HG03095 (cell line): Measurements from ENCODE around the gene CAPN12.

ENCODE experiments used
- ATAC-seq: cut with Tn5 transposase; IDR thresholded peaks from one replicate; pipeline ENCODE4 v1.9.1; 2021; ENCODE audit warnings: moderate library complexity; ENCODE audit not compliant: unreplicated experiment

Gene CAPN12

GRCh38 chr19:38712161-38712748 is 32.0 kb downstream of the CAPN12 start:
- ATAC-seq: no peak

DNA sequence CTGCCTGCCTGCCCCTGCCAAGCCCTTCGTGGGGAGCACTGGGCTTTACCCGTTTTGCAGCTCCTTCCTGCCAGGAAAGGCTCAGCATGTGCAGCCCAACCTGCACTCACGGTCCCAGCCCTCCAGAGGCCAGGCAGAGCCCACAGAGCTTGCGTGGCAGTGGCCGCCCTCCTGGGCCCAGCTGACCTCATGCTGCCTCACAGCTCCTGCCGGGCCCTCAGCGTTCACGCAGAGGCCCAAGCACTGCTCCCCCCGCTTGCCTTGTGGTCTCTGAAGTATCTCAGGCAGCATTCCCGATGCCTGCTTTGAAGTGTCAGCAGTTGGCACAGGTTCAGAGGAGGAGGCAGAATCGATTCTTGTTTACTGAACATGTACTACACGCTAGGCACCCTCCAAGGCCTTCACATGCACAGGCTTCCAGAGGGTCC is 32.5 kb downstream of the CAPN12 start:
- no peak for ATAC-seq

DNA sequence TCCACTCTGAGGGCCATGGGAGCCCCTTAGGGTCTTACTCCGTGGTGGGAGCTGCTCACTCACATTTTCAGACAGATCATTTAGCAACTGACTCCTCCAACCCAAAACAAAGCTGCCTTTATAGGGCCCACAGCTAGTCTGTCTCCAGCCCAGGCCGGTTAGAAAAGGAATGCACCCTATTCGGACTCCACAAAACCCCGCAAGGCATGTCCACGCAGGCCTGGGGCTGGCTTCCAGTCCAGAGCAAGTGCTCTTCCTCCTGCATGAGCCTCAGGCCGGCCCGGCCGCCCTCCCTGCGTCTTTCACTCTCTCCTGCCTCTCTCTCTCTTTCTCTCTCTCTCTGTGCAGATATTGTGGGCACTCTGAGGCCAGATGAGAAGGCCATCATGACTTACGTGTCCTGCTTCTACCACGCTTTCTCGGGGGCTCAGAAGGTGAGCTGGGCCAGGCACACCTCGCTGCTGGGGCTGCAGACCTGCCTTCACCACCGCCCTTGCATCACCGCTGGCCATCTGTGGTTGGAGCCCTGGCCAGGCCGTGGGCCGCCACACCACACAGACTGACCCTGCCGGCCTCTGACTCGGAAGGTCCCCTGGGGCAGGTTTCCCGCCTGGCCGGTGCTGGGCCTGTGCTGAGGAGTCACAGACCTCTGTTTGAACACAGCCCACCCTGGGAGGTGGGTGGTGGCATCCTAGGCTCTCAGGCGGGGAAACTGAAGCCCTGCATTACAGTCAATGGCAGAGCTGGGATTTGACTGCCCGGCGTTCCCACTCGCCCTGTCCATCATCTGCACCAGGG is 33.1 kb downstream of the CAPN12 start:
- no peak for ATAC-seq

- ATAC-seq: no peak
These were observed 33.9 kb downstream of the CAPN12 start for GRCh38 chr19:38710416-38710702.

GRCh38 chr19:38709671-38710415 is 34.4 kb downstream of the CAPN12 start:
- no peak for ATAC-seq

GRCh38 chr19:38709119-38709518 is 35.2 kb downstream of the CAPN12 start:
- no peak for ATAC-seq

DNA sequence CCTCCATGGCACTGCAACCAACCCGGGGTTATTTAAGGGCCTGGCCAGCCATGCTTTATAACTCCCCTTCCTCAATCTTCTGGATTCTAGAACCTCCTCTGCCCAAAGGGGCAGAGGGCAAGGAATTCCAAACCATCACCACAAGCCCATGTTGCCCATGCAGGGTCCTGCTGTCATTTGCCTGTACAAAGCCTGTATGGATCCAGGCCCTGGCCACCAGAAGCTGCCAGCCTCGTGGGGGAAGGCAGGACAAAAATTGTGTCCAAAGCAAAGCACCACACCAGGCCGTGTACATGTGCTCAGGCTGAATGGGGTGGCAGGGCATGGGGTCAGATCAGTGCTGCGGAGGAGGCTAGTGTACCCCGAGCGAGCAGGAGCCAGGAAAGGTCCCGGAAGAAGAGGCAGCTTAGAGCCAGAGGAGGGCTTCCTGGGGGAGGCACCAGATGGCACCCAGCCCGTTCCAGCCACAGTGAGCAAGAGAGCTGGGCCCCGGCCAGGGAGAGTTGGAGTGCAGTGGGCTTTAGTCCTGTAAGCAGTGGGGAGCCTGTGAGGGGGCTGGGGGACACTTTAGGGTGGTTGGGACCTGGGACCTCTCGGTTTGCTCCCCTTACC is 35.8 kb downstream of the CAPN12 start:
- no peak for ATAC-seq

DNA sequence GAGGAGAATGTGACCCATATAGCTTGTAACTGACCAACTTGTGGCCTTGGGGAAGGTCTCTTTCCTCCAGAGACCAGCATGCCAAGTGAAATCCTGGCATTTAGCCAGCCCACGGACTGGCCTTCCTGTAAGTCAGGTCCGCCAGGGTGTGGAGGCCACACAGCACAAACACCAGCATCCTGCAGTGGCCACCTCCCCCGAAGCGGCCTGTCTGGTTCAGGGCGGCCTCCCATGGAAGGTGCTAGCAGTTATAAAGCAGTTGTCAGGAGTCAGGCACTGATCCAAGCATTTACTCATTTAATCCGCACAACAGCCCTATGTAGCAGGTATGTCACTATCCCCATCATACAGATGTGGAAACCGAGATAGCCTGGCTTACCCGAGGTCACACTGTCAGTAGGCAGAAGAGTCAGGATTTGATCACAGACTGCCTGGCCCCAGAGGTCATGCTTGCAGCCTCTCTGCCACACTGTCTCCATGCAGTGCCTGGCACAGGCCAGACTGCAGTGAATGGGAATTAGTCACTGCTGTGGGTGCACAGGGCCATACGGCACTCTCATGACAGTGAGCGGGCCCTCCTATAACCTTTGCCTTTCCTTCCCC is 36.7 kb downstream of the CAPN12 start:
- no peak for ATAC-seq

DNA sequence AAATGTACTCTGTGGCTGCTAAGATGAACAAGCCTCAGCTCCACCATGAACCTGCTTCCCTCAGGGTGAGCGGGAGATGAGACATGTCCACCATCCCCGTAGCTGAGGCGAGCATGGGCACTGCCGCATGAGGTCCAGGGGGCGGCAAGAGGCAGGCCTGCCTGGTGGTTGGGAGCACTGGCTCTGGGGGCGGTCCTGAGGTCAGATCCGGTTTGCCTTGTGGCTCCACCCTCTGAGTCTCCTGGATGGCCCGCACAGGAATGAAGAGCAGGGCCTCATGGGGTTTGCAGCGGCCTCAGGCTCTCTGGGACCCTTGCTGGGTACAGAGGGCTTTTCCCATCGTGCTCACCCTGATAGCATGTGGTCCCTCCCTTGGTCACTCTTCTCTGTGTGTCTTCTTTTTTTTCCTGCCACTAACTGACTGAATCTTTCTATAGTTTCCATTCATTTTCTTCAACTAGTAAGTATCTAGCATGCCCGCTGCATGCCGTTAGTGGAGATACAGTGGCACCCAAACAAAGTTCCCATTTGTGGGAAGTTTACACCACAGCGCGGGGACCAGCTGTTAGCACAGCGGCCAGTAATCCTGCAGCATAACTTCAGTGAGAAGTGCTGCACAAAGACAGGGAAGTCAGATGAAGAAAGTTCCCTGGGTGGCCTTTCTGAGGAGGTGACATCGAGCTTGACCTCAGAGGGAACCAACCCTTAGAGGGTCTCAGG is 37.3 kb downstream of the CAPN12 start:
- no peak for ATAC-seq

- no peak for ATAC-seq
These were observed 38.9 kb downstream of the CAPN12 start for GRCh38 chr19:38705197-38706019.

DNA sequence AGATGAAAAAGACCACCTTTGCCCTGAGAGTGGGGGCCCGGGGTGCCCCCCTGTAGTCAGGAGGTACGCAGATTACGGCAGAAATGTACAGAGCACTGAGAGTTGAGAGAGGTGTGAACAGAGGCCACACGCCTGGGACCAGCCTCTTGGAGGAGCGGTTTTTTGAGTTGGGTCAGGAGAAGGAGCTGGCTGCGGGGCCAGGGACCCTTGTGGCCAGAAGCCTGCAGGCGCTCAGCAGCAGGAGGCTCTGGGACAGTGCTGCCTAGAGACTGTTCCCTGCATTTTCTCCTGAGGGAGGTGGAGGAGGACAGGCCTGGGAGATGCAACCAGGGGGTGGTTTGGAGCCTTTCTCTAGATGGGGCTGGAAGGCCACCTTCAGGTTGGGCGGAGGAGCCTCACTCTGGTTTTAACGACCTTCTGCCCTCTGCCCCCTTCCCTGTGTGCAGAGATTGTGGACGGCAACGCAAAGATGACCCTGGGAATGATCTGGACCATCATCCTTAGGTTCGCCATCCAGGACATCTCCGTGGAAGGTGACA is 39.7 kb downstream of the CAPN12 start:
- no peak for ATAC-seq

DNA sequence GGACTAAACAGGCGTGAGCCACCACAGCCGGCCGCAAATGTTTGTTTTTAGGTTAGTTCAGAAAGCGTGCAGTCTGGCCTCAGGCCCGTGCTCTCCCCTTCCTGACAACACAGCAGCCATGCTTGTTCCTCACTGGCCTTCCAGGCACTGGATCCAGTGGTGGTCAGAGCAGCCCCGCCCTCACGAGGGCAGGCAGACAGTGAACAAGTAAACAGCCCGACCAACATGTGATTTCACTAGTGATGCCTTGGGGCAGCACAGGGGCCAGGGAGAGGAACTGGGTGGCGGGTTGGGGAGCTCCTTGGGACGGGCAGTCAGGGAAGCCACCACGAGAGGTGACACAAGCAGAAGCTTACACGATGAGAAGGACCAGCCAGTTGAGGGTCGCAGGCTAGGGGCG is 40.8 kb downstream of the CAPN12 start:
- no peak for ATAC-seq

GRCh38 chr19:38702278-38702677 is 42.0 kb downstream of the CAPN12 start:
- ATAC-seq: no peak

DNA sequence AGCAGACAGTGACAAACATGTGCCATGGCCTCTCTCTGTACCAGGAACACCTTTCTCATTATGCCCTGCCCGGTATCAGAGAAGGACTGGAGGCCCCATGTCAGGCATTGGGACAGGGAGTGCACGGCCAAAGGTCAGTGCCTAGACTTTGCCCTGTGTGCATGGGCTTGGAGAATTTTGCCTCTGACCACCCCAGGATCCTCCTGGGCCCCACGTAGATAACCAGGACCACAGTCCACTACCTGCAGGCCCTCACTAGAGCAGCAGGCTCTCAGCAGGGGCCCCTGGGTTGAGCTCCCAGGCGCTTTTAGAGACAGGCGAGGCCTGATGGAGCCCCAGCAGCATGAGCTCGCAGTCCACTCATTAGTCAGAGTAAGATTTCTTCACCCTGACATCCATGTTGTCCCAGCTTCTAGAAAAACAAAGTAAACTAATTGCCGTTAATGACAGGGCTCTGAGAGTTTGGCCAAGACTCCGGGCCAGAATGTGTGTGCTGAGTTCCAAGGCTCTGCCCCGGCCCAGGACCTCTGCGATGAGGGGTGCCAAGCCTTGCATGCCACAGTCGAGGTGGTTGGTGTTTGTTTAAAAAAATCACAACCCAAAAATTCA is 42.7 kb downstream of the CAPN12 start:
- no peak for ATAC-seq

DNA sequence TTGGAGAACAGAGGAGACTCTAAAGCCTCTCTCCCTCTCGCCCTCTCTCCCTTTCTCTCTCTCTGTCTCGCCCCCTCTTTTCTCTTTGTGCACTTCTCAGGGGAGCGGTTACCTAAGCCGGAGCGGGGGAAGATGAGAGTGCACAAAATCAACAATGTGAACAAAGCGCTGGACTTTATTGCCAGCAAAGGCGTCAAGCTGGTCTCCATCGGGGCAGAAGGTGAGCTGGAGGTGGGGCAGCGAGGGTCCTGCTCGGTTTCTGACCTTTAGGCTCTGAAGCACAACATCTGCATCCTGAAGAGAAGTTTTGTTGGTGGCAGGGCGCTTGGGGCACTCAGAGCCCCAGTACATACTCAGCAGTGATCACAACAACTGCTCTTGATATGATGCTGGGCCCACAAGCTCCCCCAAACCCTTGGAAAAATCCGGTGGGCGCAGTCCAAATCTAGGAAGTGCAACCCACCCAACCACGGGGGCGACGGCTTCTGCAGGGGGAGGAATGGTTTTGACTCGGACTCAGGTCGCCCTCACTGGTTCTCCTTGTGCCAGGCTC is 43.3 kb downstream of the CAPN12 start:
- ATAC-seq: no peak

- no peak for ATAC-seq
These were observed 43.8 kb downstream of the CAPN12 start for GRCh38 chr19:38700350-38700901.

- no peak for ATAC-seq
These were observed 44.5 kb downstream of the CAPN12 start for GRCh38 chr19:38699647-38700349.

DNA sequence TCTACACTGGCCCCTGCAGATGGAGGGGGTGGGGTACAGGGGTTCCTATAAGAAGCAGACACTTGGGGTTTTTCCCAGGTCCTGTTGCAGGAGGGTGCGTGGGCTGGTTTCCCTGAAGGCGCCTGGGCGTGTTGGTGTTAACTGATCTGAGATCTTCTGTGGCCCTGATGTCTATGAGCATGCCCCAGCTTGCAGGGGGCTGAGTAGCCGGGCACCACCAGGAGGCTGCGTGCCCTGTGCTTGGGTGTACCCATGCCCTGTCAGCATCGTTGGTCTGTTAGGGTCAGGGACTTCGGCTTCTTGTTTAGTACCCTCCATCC is 45.3 kb downstream of the CAPN12 start:
- no peak for ATAC-seq
